Stimulated activated CD4-positive, alpha-beta T cell treated with anti-CD3 and anti-CD28 coated beads, Interleukin-15, amount 100 ng/mL, for 24 hours (primary cell): ENCODE results near the gene FAM131A.

Experiments
- DNase-seq: peaks from one replicate; pipeline ENCODE4 v3.0.0-alpha.2; 2020

Gene FAM131A

DNA sequence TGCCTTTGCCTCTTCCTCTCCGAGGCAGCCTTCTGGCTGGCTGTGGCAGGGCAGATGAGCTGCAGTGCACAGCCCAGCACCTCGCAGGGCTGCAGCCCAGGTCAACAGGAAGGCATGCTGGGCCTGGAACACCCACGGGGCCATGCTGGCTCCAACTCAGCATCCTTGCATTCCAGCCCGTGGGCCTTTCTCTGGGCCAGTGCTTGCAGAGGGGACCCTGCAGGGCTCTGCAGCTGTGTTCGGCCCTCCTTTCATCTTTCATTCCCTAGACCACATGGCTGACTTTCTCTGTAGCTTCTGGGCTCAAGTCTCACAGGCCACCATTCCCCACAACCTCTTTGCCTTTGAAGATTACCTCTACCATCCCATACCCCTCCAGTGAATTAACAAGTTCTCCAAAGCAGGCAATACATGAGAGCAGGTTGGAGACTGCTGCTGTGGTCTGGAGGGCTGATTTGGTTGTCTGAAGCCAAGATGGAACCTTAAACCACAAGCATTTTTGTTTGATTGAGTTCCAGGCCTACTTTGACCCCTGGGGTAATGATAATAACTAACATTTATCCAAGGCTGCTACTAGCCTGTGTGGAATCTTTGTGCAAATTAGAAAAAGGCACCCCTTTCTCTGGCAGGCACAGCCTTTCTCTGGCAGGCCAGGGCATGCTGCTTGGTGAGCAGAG is 5.9 kb downstream of the FAM131A start:
- DNase-seq: no peak

DNA sequence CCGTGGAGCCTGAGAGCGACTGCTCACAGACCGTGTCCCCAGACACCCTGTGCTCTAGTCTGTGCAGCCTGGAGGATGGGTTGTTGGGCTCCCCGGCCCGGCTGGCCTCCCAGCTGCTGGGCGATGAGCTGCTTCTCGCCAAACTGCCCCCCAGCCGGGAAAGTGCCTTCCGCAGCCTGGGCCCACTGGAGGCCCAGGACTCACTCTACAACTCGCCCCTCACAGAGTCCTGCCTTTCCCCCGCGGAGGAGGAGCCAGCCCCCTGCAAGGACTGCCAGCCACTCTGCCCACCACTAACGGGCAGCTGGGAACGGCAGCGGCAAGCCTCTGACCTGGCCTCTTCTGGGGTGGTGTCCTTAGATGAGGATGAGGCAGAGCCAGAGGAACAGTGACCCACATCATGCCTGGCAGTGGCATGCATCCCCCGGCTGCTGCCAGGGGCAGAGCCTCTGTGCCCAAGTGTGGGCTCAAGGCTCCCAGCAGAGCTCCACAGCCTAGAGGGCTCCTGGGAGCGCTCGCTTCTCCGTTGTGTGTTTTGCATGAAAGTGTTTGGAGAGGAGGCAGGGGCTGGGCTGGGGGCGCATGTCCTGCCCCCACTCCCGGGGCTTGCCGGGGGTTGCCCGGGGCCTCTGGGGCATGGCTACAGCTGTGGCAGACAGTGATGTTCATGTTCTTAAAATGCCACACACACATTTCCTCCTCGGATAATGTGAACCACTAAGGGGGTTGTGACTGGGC is 7.3 kb downstream of the FAM131A start:
- DNase-seq: no peak

DNA sequence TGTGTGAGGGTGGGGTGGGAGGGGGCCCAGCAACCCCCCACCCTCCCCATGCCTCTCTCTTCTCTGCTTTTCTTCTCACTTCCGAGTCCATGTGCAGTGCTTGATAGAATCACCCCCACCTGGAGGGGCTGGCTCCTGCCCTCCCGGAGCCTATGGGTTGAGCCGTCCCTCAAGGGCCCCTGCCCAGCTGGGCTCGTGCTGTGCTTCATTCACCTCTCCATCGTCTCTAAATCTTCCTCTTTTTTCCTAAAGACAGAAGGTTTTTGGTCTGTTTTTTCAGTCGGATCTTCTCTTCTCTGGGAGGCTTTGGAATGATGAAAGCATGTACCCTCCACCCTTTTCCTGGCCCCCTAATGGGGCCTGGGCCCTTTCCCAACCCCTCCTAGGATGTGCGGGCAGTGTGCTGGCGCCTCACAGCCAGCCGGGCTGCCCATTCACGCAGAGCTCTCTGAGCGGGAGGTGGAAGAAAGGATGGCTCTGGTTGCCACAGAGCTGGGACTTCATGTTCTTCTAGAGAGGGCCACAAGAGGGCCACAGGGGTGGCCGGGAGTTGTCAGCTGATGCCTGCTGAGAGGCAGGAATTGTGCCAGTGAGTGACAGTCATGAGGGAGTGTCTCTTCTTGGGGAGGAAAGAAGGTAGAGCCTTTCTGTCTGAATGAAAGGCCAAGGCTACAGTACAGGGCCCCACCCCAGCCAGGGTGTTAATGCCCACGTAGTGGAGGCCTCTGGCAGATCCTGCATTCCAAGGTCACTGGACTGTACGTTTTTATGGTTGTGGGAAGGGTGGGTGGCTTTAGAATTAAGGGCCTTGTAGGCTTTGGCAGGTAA is 8.1 kb downstream of the FAM131A start:
- DNase-seq: no peak

DNA sequence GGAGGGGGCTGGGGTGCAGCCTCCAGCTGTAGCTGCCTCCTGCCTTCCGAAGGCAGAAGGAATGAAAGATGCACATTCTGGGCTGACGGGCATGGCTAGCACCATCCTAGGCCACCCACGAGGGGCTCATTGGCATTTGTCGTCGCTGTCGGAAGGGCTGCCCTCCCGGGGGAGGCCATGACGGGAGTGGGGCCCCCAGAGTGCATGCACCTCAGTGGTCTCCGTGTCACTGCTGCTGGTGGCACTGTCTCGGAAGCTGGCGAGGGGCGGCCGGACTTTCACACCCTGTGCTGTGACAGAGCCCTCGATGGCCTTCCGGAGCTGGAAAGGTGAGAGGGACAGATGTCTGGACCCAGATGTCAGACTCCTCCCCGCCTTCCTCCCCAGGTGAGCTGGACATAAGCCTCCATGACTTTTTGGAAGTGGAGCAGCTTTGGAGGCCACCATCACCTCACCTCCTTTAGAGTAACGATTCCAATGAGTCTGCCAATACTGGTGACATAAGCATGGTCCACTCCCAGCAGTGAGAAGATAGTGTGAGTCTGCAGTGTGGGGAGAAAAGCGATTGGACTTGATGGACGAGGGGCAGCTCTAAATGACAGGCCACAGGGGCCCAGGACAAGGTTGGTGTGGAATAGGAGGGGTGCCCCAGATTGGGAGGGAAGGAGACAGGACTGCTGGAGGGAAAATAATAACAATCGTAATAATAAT is 9.2 kb downstream of the FAM131A start:
- DNase-seq: no peak

DNA sequence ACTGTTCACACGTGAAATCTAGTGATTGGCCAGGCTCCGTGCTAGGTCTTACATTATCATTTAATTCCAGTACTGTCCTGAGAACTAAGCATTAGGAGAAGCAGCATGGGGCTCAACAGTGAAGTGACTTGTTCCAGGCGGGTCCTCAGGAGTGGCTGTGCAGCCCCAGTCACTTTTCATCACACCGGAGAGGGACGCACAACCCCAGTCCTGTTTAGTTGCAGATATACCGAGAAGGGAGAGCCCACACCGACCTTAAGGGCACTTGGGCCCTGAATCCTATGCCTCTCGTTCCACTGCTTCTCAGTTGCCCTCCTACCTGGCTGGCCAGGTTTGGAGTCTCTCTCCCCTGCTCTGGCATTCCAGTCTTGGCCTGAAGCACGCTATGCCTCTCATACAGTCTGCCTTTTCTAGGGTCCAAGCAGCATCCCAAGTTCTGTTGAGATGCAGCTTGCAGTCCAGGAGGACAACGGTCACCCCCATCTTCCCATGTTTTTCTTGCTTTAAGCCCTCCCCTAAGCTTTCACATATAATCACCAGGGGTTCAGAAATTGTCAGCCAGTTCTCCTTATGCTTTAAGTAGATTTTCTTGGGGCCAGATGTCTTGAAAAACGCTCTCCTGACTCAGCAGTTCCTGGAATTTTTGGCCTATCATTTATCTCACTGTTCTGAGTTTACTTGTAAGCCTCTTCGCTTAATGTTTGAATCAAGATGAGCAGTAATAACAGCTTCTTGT is 10.1 kb downstream of the FAM131A start:
- no peak for DNase-seq

DNA sequence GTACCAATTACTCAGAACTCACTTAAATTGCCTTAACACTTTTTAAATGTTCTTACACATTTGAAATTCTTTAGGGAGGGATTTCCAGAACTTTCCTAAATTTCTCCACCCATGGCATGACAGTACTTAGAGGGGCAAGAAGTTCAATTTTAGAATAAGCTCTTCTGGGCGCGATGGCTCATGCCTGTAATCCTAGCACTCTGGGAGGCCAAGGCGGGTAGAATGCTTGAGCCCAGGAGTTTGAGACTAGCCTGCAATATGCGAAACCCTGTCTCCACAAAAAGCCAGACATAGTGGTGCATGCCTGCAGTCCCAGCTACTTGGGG is 10.6 kb downstream of the FAM131A start:
- DNase-seq: no peak

DNA sequence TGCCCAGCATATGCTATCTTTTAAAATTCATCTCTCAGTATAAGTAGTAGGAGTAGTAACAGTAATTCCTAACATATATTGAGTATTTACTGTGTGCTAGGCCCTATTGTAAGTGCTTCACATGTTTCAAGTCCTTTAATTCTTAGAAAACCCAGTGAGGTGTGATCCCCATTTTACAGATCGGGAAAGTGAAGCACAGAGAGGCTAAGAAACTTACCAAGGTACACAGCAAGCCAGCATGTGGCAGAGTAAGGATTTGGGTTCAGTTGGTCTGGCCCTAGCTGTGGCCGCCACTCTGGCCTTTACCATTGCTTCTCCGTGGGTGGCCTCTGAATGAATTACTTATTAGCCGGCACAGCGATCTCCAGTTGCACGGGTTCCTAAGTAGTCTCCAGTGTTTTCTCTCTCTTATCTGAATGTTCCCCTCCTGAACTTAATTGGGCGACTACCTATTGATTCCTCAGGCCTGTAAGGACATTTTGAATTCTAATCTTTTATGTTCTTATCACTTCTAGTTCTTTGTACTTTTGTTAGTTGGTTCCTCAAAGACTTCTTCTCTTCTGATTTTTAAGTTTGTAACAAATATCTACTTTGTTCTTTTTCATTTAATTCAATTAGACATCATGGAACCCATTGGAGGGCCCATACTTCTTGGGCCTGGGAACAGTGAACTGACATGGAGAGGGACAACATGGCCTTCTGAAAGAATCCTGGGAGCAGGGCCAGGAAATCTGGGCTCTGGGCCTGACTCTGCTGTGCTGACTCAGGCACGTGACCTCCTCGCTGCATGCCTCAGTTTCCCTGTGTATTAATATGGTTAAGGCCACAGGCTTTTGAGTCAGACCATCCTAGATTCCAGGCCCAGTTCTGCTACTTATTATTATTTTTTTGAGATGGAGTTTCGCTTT is 12.4 kb downstream of the FAM131A start:
- no peak for DNase-seq

DNA sequence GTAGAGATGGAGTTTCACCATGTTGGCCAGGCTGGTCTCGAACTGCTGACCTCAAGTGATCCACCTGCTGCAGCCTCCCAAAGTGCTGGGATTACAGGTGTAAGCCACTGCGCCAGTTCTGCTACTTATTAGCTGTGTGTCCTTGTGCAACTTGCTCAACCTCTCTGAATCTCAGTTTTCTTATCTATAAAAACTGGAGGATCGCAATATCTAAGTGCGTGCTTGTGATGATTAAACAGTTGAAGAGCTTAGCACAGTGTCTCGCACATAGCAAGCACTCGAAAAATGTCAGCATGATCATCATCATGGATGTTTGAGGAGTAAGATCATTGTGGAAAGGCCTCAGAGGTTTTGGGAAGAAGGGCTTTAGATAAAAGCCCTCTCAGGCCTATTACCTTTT is 13.2 kb downstream of the FAM131A start:
- DNase-seq: no peak

DNA sequence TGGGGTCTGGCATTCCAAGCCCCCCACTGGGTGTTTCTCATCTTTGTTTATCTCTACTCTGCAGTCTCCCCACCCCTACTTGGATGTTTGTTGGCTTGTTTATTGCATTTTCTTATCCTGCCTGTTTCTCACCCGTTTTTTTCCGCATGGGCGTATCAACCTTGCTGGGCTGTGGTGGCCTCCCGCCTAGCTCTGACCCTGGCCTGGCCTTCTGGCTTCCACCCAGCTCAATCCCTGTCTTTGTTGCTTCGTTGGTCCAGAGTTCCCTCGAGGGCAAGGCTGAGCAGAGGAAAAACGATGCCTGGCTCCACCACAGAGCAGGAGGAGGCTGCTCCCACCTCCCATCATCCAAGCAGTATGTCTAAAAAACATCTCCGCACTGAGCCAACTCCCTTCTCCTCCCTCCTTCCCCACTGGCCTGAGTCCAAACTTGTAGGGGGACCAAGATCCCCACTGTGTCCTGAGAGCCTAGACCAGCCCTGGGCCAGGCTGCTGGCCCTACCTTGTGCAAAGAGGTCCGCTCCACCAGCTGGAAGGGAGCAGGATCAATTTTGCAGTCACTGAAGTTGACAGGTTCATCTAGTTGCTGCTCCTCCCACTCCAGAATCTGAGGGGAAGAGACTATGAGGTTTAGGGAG is 14.2 kb downstream of the FAM131A start:
- no peak for DNase-seq

DNA sequence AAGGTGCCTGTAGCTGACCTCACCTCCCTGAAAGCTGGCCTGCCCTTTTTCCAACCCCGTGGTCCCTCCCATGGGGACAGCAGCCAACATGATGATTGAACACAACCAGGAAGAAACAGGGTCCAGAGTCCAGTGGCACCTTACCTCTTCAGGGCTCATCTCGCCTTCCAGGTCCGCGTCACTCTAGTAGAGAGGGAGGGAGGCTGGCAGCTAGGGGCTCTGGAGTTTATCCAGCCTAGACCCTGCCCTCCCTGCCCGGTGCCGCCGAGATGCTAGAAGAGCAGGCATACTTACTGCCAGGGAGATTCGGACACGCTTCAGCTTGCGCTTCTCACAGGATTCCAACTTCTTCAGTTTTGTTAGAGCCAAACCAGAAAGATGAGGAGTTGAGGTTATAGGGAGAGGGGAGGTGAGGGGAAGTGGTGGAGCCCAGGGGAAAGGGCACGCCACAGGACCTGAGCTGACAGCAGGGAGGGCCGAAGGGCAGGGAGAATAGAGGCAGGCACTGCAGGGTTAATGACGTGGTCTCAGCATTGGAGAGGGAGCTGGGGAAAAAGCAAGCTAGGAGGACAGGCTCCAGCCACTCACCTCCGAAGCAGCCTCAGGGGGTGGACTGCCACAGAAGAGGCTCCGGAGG is 14.9 kb downstream of the FAM131A start:
- no peak for DNase-seq

DNA sequence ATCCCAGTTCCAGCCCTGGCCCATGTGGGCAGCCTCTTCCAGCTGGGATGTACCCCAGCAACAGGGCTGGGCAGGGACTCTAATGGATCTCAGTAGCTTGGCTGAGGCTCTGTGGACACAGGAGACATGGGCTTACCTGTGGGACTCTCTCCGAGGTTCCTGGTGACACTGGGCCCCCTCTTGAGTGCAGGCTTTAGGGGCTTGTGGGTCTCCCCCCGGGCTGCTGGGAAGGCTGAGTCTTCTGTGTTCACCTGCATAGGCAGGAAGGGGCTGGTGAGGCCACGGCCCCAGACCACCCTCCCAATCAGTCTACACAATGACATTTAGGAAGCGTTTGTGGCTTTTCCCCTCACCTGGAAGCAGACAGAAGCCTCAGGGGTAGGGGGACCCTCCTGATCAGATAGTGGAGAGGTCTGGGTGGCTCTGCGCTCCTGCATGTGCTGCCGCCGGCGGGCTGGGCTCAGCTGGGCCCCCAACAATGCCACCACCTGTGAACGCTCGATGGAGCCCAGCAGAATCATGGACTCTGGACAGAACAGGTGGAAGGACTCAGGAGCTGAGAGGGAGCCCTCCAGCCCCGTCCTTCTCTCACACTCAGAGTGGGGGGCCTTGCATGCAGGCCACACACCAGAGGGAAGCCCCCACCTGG is 15.6 kb downstream of the FAM131A start:
- no peak for DNase-seq

DNA sequence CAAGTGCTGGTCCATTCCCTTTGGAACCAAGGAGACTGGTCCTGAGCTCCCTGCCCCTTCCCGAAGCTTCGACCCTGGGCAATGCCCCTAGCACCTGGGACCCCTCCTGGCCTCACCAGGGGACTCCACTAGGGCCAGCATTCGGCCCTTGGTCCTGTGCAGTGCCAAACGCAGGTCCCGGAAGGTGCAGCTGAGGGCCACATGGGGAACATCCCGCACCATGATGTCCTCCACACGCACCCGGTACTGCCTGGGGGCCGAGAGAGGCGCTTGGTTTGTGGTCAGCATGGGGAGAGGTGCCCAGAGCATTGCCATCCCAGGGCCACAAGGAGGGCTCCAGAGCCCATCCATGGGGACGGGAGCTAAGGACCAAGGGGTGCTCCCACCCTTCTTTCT is 16.1 kb downstream of the FAM131A start:
- no peak for DNase-seq

DNA sequence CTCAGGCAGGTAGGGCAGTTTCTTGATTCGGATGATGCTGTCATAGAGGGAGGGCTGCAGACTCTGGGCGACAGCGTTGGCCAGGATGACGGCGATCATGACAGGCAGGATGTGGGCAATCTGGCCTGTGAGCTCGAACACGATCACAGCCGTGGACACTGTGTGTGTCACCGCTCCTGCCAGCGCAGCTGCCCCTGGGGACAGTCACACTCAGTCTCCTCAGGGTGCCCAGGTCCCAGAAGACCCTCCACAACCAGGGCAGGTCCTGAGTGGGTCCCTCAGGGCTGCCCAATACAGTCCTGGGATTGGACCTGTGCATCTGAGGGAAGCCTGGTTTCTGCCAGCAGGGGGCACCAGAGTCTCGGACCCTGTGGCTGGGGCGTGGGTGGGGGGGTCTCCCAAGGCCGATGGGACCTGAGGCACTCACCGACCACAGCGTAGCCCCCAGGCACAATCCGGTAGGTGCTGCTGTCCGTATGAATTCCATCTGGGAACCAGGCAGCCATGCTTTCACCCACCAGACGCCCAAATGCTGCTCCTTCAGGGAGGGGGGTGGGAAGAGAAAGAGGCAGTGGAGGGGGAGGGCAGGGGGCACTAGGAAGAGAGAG is 16.8 kb downstream of the FAM131A start:
- DNase-seq: peak; percentile 74

DNA sequence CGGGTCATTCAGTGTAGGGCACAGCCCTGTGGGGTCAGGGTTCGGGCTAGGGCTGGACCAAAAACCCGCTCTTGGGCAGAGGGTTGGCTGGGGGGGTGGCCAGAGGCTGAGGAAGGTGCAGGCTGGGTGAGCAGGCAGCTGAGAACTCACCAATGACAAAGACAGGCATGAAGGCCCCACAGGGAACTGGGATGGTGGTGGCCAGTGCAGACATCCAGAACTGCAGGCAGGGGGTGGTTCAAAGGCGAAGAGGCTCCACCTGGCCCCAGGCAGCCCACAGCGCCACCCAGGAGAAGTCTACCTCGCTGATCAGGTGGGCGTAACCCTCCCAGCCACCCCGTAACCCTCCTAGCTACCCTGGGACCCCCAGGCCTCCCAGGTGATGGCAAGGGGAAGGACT is 17.4 kb downstream of the FAM131A start:
- no peak for DNase-seq

DNA sequence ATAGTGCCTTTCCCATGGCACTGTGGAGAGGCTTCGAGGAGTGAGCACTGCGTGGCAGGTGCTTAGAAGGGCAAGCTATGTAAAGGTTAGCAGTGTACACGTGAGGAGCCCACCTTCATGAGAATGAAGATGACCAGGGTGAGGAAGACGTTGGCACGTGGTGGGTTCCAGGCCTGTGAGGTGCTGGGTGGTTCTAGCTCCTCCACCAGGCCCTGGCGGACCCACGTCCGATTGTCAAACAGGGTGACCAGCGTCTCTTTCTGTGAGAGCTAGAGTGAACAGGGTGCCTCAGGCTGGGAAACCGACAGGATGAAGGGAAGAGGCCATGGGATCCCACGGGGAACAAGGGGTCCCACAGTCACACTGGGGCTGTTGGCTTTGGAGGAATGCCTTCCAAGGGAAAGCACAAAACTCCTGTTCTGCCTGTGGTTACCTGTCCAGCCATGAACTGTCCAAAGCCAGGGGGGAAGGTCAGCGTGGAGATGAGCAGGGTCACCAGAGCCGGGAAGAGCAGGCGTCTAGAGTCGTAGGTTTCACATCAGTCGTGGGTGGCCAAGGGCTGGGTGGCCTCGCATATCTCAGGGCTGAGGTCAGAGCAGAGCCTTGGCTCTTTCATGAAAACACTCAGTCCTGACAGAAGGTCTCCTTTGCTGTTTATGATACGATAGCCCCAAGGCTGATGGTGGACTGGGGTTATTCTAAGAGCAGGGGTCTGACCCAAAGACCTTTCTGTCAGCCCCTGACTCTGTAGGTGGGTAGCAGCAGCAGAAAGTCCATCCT is 18.1 kb downstream of the FAM131A start:
- DNase-seq: no peak

DNA sequence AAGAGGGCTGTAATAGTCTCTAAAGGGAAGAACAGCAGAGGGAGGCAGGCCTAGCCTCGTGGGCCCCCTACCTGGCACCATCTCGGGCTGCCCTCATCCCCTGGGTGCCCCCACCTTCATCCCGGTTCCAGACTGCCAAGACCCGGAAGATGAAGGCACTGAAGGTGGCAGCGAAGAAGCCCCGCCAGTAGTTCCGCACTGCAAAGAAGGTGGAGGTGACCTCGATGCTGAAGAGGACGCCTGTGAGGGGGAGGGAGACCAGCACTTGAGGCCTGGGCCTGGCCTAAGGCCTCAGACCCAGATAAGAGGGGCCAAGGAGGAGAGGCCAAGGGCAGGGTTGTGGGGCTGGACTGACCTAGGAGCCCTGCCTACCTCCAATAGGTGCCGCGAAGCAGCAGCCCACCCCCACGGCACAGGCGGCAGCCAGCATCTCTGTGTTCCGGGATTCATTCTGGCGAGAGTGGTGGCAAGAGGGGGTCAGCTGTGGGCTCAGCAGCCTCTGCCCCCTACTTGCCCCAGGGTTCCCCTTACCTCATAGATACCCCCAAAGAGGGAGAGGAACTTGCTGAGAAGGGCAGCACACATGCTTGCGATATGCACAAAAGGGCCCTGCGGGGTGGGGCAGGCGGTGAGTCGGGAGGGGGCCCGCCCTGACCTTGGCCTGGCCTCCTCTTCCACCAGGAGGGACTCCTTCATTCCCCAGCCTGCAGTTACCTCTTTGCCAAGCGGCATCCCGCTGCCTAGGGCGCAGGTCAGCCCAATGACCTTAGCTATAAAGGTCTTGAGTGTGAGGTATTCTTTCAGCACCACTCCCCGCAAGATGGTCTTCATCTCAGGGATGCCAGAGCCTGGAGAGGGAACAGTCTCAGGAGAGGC is 20.1 kb downstream of the FAM131A start:
- no peak for DNase-seq

DNA sequence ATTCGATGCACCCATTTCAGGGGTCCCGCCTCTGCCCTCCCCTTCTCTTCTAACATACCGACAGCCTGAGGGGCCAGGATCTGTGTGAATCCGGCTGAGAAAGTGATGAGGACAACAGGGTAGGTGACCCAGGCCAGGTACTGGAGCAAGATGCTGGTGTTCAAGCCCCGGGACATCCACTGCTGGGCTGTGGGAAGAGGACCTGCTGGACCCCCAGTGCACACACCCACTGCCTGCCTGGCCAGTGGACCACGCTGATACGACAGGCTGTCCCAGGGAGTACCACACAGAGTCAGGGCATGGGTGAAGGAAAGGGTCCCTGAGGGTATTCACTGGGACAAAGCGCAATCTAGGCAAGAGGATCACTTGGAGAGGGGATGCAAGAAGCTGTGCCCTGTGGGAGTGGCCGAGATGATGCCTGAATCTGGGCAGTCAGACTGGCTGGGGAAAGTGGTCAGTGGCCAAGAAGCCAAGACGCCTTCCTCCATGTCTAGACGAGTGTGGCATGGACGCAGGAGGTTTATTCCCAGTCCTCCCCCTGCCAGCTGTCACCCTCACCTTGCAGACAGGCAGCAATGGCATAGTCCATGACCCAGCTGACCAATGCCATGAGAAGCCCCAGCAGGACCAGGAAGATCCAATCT is 20.8 kb downstream of the FAM131A start:
- DNase-seq: no peak
